ENCODE data around the gene AQP6.
A peak's percentile ranks its signal among the peaks of the same experiment; 100 is the strongest.
"Not testable (repeated sequence)": the region's sequence is repeated elsewhere in the genome, so short reads cannot be mapped to it uniquely, and the experiment has no call there.

Gene AQP6

GRCh38 chr12:49985981-49986380 lies 13.2 kb downstream of the AQP6 start:
- H3K4me3 ChIP-seq (replicated peaks; ENCODE audit: low read depth, low read length): no peak overlapping the region
- no peak for DNase-seq (ENCODE audit: low read depth)
- TF ChIP-seq CTCF (IDR thresholded peaks at IDR 0.05; ENCODE audit: low read length, missing control alignments): no peak

GRCh38 chr12:49986476-49986875 lies 13.7 kb downstream of the AQP6 start:
- not testable (repeated sequence) for H3K4me3 ChIP-seq (replicated peaks; ENCODE audit: low read depth, low read length); DNase-seq (ENCODE audit: low read depth)

GRCh38 chr12:49987625-49988303 lies 15.0 kb downstream of the AQP6 start:
- no peak overlapping the region for H3K4me3 ChIP-seq (replicated peaks; ENCODE audit: low read depth, low read length)
- TF ChIP-seq CTCF (IDR thresholded peaks at IDR 0.05; ENCODE audit: low read length, missing control alignments): no peak
- no peak for DNase-seq (ENCODE audit: low read depth)

DNA sequence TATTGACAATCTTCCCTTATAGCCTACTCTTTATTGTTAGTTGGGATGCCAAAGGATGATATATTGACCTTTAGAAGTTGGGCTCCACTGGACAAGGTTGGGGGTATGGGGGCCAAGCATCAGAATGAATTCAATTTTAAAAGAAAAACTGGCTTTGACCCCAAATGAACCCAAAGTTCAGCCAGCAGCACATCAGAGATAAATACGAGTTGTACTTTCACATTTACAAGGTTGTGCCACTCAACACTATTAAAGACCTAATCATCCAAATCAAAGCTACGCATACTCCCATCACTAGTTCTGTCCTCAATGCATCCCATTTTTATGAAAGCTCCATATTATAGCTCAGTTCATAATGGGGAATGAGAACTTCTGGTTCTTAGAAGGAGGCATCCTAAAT lies 16.7 kb downstream of the AQP6 start:
- not testable (repeated sequence) for DNase-seq (ENCODE audit: low read depth)

GRCh38 chr12:49990273-49990672 lies 17.5 kb downstream of the AQP6 start:
- DNase-seq (ENCODE audit: low read depth): peak; percentile 67
- no peak for TF ChIP-seq CTCF (IDR thresholded peaks at IDR 0.05; ENCODE audit: low read length, missing control alignments)
- no peak overlapping the region for H3K4me3 ChIP-seq (replicated peaks; ENCODE audit: low read depth, low read length)

More for the DNA sequence above, 16.7 kb downstream of the AQP6 start:
- H3K4me3 ChIP-seq (replicated peaks; ENCODE audit: low read depth, low read length): not testable (repeated sequence)

DNA sequence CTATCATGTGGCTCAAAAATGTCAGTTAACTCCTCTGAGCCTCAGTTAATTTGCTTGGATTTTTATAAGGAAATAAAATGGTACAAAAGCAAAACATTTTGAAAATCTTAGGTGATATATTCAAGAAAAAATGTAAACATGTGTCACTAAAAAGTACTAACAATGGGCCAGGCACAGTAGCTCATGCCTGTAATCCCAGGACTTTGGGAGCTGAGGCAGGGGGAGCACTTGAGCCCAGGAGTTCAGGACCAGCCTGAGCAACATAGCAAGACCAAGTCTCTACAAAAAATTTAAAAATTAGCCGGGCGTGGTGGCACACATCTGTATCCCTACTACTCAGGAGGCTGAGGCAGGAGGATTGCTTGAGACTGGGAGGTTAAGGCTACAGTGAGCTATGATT lies 25.7 kb downstream of the AQP6 start:
- TF ChIP-seq CTCF (IDR thresholded peaks at IDR 0.05; ENCODE audit: low read length, missing control alignments): no peak
- no peak for DNase-seq (ENCODE audit: low read depth)
- no peak overlapping the region for H3K4me3 ChIP-seq (replicated peaks; ENCODE audit: low read depth, low read length)

DNA sequence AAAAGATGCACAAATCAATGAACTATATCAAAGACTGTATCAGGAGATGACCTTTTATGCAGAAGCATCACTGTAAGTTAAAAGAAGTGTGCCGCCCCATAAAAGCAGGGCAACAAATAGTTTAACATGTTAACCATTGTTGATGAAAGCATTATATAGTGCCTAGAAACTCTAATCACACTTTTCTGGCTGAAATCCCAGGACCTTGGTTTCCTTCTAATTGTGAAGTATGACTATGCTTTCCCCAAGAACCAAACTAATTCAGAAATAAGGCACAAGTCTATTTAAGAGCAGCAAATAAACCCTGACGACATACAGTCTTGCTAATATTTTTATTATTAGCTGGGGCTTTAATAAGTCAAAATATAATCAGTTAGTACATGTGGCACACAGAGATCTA lies 30.8 kb downstream of the AQP6 start:
- DNase-seq (ENCODE audit: low read depth): peak; percentile 57
- no peak overlapping the region for H3K4me3 ChIP-seq (replicated peaks; ENCODE audit: low read depth, low read length)
- no peak for TF ChIP-seq CTCF (IDR thresholded peaks at IDR 0.05; ENCODE audit: low read length, missing control alignments)

GRCh38 chr12:50004696-50005095 lies 31.9 kb downstream of the AQP6 start:
- TF ChIP-seq CTCF (IDR thresholded peaks at IDR 0.05; ENCODE audit: low read length, missing control alignments): no peak
- no peak overlapping the region for H3K4me3 ChIP-seq (replicated peaks; ENCODE audit: low read depth, low read length)
- no peak for DNase-seq (ENCODE audit: low read depth)
